Astrocyte of the spinal cord (primary cell): Measurements from ENCODE around the gene TENT5C.

Experiments
- DNase-seq: peaks from one replicate; pipeline ENCODE4 v3.0.0; 2011; ENCODE audit warnings: low read depth, low spot score
- H3K4me3 ChIP-seq: 2 replicates; pipeline ENCODE4 v1.5.1; 2011; ENCODE audit warnings: low read depth, mild to moderate bottlenecking, low read length, moderate library complexity
- in situ Hi-C: cut with HindIII; loops from 2 replicates; pipeline ENCODE4 v1.10.0; 2017; ENCODE audit warnings: low sequenced_read_pairs
- TF ChIP-seq, protein P1 (sequence below): IDR thresholded peaks from 2 replicates; pipeline ENCODE4 v1.5.1; 2012; ENCODE audit warnings: low read depth, mild to moderate bottlenecking, low read length, inconsistent platforms

Gene TENT5C

DNA sequence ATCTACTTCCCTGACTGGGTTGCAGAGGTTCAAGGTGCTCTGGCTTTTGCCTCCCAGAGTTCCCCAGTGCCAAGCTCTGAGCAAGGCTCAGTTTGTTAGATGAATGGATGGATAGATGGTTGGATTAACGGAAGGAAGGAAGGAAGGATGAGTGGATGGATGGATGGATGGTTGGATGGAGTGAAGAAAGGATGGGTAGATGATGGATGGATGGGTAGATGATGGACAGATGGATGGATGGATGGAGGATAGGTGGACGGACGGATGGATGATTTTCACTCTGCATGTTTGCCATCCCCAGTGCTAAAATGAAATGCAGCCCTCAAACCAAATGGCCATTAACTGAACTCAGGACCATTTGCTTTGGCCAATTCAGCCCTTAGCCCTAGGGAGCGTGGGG, 27.4 kb upstream of the TENT5C start:
- in situ Hi-C loops, result no loop called here
- TF ChIP-seq, protein P1, sequence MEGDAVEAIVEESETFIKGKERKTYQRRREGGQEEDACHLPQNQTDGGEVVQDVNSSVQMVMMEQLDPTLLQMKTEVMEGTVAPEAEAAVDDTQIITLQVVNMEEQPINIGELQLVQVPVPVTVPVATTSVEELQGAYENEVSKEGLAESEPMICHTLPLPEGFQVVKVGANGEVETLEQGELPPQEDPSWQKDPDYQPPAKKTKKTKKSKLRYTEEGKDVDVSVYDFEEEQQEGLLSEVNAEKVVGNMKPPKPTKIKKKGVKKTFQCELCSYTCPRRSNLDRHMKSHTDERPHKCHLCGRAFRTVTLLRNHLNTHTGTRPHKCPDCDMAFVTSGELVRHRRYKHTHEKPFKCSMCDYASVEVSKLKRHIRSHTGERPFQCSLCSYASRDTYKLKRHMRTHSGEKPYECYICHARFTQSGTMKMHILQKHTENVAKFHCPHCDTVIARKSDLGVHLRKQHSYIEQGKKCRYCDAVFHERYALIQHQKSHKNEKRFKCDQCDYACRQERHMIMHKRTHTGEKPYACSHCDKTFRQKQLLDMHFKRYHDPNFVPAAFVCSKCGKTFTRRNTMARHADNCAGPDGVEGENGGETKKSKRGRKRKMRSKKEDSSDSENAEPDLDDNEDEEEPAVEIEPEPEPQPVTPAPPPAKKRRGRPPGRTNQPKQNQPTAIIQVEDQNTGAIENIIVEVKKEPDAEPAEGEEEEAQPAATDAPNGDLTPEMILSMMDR, result no peak
- H3K4me3 ChIP-seq, result no peak overlapping the region
- DNase-seq, result no peak

DNA sequence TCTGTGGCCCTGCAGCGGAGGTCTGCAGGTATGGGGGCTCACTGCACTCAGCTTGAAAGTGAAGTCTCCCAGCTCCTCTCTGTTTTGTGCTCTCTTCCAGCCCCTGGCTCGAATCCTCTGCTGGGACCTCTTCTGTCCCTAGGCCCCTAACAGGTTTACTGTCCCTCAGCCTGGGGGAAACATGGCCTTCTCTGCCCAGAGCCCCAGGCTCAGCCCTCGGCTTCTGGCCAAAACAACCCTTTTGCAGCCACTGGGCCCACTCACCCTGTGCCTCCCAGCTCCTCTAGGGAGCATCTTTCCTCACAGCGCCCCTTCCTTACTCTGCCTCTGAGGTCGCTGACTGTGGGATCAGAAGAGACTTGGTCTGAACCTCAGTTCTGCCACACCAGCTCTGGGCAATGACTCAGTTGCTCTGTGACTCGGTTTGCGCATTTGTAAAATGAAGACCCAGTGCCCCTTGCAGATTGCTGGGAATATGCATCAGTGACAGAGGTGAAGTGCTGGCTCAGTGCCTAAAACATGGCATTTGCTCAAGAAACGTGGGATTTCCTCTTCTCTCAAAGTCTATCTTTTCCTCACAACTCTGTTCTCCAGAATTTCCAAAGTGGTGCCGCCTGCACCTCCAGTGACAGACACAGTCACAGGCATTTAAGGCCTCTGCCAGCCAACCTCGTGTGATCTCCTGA, 26.5 kb upstream of the TENT5C start:
- in situ Hi-C loops, result no loop called here
- H3K4me3 ChIP-seq, result no peak overlapping the region
- no peak for DNase-seq
- TF ChIP-seq, protein P1, result no peak

DNA sequence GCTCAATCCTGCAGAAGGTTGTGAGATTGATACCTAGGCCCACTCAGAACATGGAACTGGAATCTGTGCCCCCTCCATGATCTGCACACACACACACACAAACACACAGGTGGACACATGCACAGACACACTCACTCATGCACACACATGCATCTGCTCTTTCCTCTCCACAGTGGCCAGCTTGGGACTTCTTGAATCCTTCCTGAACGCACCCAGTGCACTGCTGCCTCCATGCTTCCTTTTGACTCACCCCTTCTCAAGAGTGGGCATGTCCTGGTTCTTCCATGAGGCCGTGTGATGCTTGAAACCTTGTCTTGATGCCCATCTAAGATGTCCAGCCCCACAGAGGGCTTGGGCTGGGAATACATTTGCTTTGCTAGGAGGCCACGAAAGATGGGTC, 25.4 kb upstream of the TENT5C start:
- no peak overlapping the region for H3K4me3 ChIP-seq
- in situ Hi-C loops, result no loop called here
- TF ChIP-seq, protein P1, result no peak
- DNase-seq, result no peak

DNA sequence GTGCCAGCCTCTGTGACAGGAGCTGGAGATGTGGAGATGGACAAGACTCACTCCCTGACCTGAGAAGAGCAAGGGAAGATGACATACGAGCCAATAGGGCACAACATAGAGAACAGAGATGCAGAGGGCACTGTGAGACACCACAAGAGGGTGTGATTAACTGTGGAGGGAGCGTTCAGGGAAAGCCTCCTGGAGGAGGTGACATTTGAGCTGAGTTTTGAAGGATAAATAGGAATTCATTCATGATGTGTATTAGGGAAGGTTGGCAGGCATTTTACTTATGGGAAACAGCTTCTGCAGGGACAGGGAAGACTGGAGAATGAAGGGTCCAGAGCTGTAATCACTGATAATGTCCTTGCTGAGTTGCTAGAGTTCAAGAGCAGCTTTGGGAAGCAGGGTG, 25.0 kb upstream of the TENT5C start:
- TF ChIP-seq, protein P1, result no peak
- H3K4me3 ChIP-seq, result no peak overlapping the region
- no peak for DNase-seq
- in situ Hi-C loops, result no loop called here

DNA sequence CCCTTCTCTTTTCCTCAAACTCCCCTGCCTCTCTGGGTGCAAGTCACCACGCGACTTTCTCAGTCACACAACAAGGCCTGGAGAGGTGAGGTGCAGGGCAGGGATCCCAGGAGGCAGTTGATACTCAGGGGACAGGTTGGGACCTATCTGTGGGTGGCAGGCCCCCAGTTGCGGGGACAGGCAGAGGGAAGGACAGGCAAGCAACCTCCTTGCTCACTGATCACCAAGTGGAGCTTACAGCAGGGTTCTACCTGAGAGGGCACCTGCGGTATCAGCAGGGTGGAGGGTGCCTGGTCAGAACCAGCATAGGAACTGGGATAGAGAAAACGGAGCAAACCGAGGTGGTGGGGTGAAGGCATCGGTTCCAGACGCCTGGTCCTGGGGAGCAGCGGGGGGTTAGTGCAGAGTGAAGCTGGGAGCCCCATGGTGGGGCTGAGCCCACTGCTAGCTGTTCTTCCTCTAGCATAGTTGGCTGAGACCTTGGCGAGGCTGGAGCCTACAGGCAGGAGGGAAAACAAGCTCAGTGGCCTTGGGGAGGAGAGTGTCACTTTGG, 24.4 kb upstream of the TENT5C start:
- TF ChIP-seq, protein P1, result no peak
- DNase-seq, result no peak
- no peak overlapping the region for H3K4me3 ChIP-seq
- in situ Hi-C loops, result no loop called here

DNA sequence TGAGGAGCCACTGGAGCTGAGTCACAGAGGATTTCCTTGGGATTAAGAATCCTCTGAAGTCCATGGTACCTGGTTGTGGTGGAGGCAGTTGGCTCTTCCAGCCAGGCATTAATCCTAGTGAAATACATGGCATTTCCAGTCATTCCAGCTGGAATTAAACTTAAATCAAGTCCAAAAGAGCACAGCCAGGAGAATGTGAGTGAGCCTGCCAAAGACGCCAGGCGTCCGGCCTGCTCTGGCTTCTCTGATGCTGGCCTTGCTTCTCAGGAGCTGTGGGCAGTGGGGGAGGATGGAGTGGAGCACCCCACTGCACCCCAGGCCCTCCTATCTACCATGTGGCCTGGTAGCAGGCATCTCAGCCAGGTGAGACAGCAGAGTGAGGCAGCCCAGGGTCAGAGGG, 23.4 kb upstream of the TENT5C start:
- in situ Hi-C loops, result no loop called here
- TF ChIP-seq, protein P1, result no peak
- no peak for DNase-seq
- H3K4me3 ChIP-seq, result no peak overlapping the region
